ENCODE results near the gene DMP1.

Gene DMP1

GRCh38 chr4:87616268-87616667 lies 33.8 kb upstream of the DMP1 start:
- TF ChIP-seq GABPA (IDR thresholded peaks at IDR 0.05; ENCODE audit: low read depth) (no peak), REST (IDR thresholded peaks at IDR 0.05; ENCODE audit: insufficient replicate concordance, low read depth) (no peak), POLR2AphosphoS5 (IDR thresholded peaks at IDR 0.05; ENCODE audit: low read depth) (no peak), CTCF (IDR thresholded peaks at IDR 0.05; ENCODE audit: insufficient read depth, low read length) (no peak), SPI1 (IDR thresholded peaks at IDR 0.05; ENCODE audit: borderline replicate concordance, low read depth) (no peak)
- H3K27me3 ChIP-seq (ENCODE audit: insufficient read depth, poor library complexity, severe bottlenecking), result no peaks in the 10 kb centered on the region
- H3K27ac ChIP-seq (replicated peaks), result no peak overlapping the region
- H3K4me3 ChIP-seq (replicated peaks; ENCODE audit: insufficient read depth, low read length), result no peak overlapping the region
- no peak for DNase-seq (ENCODE audit: low read depth in 1 of 2, low spot score in 1 of 2)

DNA sequence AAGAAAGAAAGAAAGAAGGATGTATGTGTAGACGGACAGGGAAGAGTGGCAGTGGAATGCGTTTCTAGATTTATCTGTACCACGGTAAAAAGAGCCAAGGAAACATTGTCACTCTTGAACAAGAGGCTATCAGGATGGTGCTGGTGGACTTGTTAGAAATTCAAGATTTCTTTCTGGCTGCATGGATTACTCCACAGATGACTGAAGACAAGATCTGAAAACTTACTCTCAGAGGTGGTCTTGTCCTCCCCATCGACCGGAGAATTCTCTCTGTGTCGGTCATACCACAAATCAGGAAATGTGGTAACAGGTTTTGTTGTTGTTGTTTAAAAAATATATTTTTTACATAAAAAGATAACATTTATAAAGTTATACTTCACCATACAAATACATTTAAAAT lies 30.0 kb upstream of the DMP1 start:
- H3K27me3 ChIP-seq (ENCODE audit: insufficient read depth, poor library complexity, severe bottlenecking), result no peaks in the 10 kb centered on the region
- H3K27ac ChIP-seq (replicated peaks), result no peak overlapping the region
- TF ChIP-seq SPI1 (IDR thresholded peaks at IDR 0.05; ENCODE audit: borderline replicate concordance, low read depth) (no peak), POLR2AphosphoS5 (IDR thresholded peaks at IDR 0.05; ENCODE audit: low read depth) (no peak), GABPA (IDR thresholded peaks at IDR 0.05; ENCODE audit: low read depth) (no peak), REST (IDR thresholded peaks at IDR 0.05; ENCODE audit: insufficient replicate concordance, low read depth) (no peak), CTCF (IDR thresholded peaks at IDR 0.05; ENCODE audit: insufficient read depth, low read length) (no peak)
- no peak for DNase-seq (ENCODE audit: low read depth in 1 of 2, low spot score in 1 of 2)
- no peak overlapping the region for H3K4me3 ChIP-seq (replicated peaks; ENCODE audit: insufficient read depth, low read length)

DNA sequence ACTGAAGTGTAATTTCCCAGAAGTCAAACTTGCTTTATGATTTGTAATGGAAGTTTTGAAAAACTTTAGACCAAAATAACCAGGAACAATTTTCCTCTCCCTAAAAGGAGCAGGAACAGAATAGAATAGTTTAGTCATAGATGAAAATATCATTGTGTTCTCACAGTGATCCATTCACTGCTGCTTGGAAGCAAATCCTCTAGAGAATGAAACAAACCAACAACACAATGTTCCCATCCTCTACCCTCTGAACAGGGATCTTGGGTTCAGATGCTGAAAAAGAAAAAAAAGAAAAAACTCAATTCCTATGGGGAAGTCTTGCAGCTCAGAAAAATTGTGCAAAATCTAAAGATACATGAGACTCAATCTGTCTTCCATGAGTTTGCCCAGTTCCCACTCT lies 29.6 kb upstream of the DMP1 start:
- no peak for DNase-seq (ENCODE audit: low read depth in 1 of 2, low spot score in 1 of 2)
- Histone ChIP-seq H3K4me3 (replicated peaks; ENCODE audit: insufficient read depth, low read length) (no peak overlapping the region), H3K27ac (replicated peaks) (no peak overlapping the region), H3K27me3 (ENCODE audit: insufficient read depth, poor library complexity, severe bottlenecking) (no peaks in the 10 kb centered on the region)
- TF ChIP-seq CTCF (IDR thresholded peaks at IDR 0.05; ENCODE audit: insufficient read depth, low read length) (no peak), GABPA (IDR thresholded peaks at IDR 0.05; ENCODE audit: low read depth) (no peak), REST (IDR thresholded peaks at IDR 0.05; ENCODE audit: insufficient replicate concordance, low read depth) (no peak), SPI1 (IDR thresholded peaks at IDR 0.05; ENCODE audit: borderline replicate concordance, low read depth) (no peak), POLR2AphosphoS5 (IDR thresholded peaks at IDR 0.05; ENCODE audit: low read depth) (no peak)

Measured in HL-60 (cell line).